ENCODE data around the gene UBR7.
A peak's percentile ranks its signal among the peaks of the same experiment; 100 is the strongest.
"Not testable (repeated sequence)": the region's sequence is repeated elsewhere in the genome, so short reads cannot be mapped to it uniquely, and the experiment has no call there.

UBR7 gene, protein sequence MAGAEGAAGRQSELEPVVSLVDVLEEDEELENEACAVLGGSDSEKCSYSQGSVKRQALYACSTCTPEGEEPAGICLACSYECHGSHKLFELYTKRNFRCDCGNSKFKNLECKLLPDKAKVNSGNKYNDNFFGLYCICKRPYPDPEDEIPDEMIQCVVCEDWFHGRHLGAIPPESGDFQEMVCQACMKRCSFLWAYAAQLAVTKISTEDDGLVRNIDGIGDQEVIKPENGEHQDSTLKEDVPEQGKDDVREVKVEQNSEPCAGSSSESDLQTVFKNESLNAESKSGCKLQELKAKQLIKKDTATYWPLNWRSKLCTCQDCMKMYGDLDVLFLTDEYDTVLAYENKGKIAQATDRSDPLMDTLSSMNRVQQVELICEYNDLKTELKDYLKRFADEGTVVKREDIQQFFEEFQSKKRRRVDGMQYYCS

GRCh38 chr14:93206793-93207467 is at the start of gene UBR7, which contains the start of gene GON7:
Gene UBR7 (plus strand): TSS chr14:93207256. CDS start chr14:93207292, 36 bp downstream.
Gene GON7 (minus strand): TSS chr14:93207065. CDS start chr14:93207037, 28 bp downstream.
- DNase-seq: peak; percentile 99

DNA sequence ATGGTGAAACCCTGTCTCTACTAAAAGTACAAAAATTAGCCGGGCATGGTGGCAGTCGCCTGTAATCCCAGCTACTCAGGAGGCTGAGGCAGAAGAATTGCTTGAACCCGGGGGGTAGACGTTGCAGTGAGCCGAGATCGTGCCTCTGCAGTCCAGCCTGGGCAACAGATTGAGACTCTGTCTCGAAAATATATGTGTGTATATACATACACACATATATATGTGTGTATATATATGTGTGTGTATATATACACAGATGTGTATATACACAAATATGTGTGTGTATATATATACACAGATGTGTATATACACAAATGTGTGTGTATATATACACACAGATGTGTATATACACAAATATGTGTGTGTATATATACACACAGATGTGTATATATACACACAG is 48.7 kb upstream of the UBR7 start:
- DNase-seq: not testable (repeated sequence)

- DNase-seq: not testable (repeated sequence)
Observed at GRCh38 chr14:93159625-93160352, 47.3 kb upstream of the UBR7 start.

DNA sequence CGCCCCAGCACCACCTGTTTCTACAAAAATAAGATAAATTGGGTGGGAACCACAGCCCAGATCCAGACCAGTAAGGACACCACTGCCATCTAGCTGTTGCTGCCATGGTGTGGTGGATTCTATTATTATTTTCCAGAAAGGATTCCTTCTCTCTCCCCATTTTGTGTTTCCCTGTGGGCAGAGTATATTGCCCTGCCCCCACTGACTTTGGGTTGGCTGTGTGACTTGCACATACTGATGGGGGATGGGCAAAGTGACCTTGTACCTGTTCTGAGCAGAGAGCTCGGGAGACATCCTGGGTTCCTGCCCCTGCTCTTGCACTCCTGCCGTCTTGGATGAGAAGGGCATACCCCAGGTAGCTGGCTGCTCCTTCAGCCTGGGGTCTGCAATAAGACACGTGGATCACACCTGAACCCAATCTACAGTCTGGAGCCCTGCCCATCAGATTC is 46.7 kb upstream of the UBR7 start:
- no peak for DNase-seq

DNA sequence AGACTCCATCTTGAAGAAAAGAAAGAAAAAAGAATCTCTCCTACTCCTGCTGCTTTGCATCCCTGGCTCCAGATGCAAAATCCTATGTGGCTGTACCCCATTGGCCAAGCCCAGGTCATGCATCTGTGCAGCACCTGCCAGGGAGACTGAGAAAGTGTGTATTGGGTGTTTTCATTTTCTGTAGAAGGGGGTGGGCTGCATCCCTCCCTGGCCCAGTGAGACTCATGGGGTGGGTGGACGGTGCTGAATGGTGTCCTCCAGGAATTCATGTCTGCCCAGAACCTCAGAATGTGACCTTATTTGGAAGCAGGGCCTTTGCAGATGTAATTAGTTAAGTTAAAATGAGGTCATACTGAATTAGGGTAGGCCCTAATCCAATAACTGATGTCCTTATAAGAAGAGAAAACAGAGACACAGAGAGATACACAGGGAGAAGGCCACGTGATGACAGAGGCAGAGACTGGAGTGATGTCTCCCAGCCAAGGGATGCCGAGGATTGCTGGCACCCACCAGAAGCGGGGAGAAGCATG is 45.6 kb upstream of the UBR7 start:
- no peak for DNase-seq

- no peak for DNase-seq
Observed at GRCh38 chr14:93163564-93163963, 43.5 kb upstream of the UBR7 start.

DNA sequence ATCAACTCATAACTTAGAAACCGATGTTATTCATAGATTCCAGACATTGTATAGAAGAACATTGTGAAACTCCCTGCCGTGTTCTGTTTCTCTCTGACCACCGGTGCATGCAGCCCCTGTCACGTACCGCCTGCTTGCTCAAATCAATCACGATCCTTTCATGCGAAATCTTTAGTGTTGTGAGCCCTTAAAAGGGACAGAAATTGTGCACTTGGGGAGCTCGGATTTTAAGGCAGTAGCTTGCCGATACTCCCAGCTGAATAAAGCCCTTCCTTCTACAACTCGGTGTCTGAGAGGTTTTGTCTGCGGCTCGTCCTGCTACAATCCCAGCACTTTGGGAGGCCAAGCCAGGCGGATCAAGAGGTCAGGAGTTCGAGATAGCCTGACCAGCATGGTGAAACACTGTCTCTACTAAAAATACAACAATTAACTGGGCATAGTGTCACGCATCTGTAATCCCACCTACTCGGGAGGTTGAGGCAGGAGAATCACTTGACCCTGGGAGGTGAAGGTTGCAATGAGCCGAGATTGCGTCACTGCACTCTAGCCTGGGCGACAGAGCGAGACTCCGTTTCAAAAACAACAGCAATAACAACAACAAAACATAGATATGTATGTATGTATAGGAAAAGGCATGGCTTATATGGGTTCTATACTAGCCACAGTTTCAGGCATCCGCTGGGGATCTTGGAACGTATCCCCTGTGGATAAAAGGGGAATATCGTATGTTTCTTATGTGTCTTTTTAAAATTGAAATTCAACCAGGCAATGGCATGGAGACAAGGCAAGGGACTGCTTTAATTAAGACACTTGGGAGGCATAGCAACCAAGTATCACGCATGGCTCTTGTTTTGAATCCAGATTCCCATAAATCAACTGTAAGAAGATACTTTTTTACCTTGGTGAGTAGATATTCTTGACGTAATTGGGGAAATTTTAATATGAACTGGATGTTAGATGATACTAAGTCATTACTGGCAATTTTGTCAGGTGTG is 41.5 kb upstream of the UBR7 start:
- DNase-seq: not testable (repeated sequence)

- DNase-seq: not testable (repeated sequence)
Observed at GRCh38 chr14:93168610-93169009, 38.4 kb upstream of the UBR7 start.

DNA sequence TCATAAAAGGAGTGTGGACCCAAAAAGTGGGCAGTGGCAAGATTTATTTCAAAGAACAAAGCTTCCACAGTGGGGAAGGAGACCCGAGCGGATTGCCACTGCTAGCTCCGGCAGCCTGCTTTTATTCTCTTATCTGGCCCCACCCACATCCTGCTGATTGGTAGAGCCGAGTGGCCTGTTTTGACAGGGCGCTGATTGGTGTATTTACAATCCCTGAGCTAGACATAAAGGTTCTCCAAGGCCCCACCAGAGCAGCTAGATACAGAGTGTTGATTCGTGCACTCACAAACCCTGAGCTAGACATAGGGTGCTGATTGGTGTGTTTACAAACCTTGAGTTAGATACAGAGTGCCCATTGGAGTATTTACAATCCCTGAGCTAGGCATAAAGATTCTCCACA is 37.4 kb upstream of the UBR7 start:
- DNase-seq: not testable (repeated sequence)

GRCh38 chr14:93170141-93170540 is 36.9 kb upstream of the UBR7 start:
- DNase-seq: not testable (repeated sequence)

GRCh38 chr14:93171376-93171775 is 35.7 kb upstream of the UBR7 start:
- no peak for DNase-seq

DNA sequence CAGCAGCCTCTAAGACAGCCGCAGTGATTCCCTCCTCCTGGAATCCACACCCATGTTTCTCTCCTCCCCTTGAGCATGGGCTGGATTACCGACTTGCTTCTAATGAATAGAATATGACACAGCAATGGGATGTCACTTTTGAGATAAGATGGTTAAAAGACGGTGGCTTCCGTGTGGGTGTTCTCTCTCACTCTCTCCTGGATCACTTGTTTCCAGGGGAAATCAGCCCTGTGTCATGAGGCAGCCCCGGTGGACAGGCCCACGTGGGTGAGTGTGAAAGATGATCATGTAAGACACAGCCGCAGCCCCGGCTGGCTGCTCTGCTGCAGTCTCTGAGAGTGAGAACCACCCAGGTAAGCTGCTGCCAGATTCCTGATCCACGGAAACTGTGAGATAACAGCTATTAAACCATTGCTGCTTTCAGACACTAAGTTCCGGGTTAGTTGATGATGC is 33.1 kb upstream of the UBR7 start:
- no peak for DNase-seq

GRCh38 chr14:93174731-93175130 is 32.3 kb upstream of the UBR7 start:
- not testable (repeated sequence) for DNase-seq

GRCh38 chr14:93175492-93175891 is 31.6 kb upstream of the UBR7 start:
- DNase-seq: no peak

DNA sequence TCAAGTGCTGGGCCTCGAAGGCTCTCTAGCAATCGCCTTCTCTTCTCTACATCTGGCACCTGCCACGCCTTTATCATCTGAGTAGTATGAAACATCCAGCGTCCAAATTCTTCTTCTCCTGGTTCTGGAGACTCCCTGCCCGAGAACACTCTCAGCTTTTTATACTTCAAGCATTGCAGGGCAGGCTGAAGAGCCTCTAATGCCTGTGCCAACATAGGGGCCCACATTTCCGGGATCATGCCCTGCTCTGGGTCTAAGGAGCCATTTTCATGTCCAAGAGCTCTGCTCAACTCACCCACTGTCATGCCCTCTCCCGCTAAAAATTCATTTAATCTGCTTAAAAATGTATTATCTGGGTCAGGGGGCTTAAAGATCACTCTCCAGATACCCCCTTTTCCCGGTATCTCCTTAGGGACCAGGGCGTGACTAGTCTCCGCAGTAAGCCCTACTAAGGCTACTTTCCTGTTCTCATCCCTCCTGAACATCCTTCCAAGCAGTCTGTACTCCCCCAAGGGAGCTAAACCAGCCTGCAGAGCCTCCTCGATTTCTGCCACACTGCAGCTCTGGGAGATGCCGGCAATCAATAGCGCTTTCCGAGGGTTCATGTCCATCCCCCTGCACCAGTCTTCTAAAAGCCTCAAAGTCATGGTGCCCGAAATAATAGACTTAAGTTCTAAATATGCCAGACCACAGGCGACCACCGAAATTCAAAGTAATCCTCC is 23.3 kb upstream of the UBR7 start:
- DNase-seq: no peak

GRCh38 chr14:93184391-93185348 is 22.4 kb upstream of the UBR7 start, which contains the start of the genes LYSET and MOAP1:
Gene LYSET (plus strand): TSS chr14:93185317. CDS start chr14:93185406, 89 bp downstream.
Gene MOAP1 (minus strand): TSS chr14:93184897. CDS start chr14:93184242, 655 bp downstream.
- peak; percentile 95 for DNase-seq

DNA sequence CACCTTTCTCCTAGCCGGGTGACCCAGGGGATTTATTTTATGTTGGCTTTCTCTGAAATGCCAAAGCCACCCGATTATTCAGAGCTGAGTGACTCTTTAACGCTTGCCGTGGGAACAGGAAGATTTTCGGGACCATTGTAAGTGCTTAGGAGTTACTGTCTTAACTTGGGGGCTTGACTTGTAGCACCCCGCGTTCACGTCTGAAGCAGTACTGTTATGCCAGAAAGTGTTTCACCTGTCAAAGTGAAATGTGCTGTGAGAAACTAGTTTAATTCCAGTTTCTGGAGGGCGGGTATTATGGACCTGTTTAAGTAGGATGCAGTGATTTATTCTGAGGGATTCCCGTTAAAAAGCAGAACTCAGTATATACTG is 21.7 kb upstream of the UBR7 start:
- DNase-seq: no peak

DNA sequence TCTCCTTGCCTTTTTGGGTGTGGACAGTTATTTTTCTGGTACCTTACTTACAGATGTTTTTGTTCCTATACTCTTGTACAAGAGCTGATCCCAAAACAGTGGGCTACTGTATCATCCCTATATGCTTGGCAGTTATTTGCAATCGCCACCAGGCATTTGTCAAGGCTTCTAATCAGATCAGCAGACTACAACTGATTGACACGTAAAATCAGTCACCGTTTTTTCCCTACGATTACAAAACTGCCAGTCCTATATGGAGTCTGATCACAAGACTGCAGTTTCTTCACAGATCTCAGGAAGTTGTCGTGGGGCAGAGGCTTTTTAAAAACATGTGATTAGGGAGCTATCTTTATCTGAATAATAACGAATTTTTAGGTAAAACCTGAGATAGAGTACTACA is 20.6 kb upstream of the UBR7 start:
- DNase-seq: no peak

DNA sequence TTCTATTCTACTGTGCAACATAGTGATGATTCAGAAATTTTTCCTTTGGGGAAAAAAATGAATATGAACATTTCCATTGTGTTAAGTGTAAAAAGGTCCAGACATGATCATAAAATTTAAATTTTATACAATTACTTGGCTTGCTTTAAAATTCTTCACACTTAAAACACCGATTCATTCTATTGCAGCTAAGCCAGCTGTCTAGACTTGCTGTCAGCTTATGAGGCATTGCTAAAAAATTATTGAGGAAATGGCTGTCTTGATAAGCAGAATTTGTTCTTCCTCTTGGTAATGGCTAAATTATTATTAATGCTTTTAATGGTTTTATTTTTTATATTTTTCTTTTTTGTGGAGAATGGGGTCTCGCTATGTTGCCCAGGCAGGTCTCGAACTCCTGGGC is 20.1 kb upstream of the UBR7 start:
- no peak for DNase-seq

Data from islet precursor cell (in vitro differentiated cells).